Measurements from ENCODE around the gene HELZ2. TPM values are rescaled to one million over a fixed set of nuclear protein-coding genes. Genes with fewer than 3 reads are reported as not detected.
"Not testable (repeated sequence)": the region's sequence is repeated elsewhere in the genome, so short reads cannot be mapped to it uniquely, and the experiment has no call there.

The HELZ2 gene
- polyA plus RNA-seq (2014; cell fraction: cytosol; rRNA removed), result 0.23 and 0.97 TPM in 2 replicates
- polyA plus RNA-seq (2014; cell fraction: nucleus; rRNA removed), result 0.69 and 1.7 TPM in 2 replicates

GRCh38 chr20:63574156-63574828, at the start of gene HELZ2:
Gene HELZ2 (minus strand): TSS chr20:63574239. CDS start chr20:63572385, 1,854 bp downstream.
- no peak for DNase-seq (ENCODE audit: low spot score)

- DNase-seq (ENCODE audit: low spot score), result no peak
Measured at GRCh38 chr20:63622732-63623131, 48.7 kb upstream of the HELZ2 start.

- DNase-seq (ENCODE audit: low spot score), result no peak
Measured at GRCh38 chr20:63622096-63622495, 48.1 kb upstream of the HELZ2 start.

- no peak for DNase-seq (ENCODE audit: low spot score)
Measured at GRCh38 chr20:63620991-63621390, 47.0 kb upstream of the HELZ2 start.

GRCh38 chr20:63619505-63619904, 45.5 kb upstream of the HELZ2 start:
- no peak for DNase-seq (ENCODE audit: low spot score)

GRCh38 chr20:63619086-63619485, 45.0 kb upstream of the HELZ2 start:
- no peak for DNase-seq (ENCODE audit: low spot score)

GRCh38 chr20:63618291-63618980, 44.4 kb upstream of the HELZ2 start:
- no peak for DNase-seq (ENCODE audit: low spot score)

GRCh38 chr20:63617876-63618265, 43.8 kb upstream of the HELZ2 start:
- DNase-seq (ENCODE audit: low spot score), result no peak

- DNase-seq (ENCODE audit: low spot score), result no peak
Measured at GRCh38 chr20:63617092-63617875, 43.2 kb upstream of the HELZ2 start.

GRCh38 chr20:63613863-63614594, 40.0 kb upstream of the HELZ2 start:
- DNase-seq (ENCODE audit: low spot score), result not testable (repeated sequence)

- no peak for DNase-seq (ENCODE audit: low spot score)
Measured at GRCh38 chr20:63612276-63612931, 38.4 kb upstream of the HELZ2 start.

GRCh38 chr20:63611646-63612045, 37.6 kb upstream of the HELZ2 start:
- no peak for DNase-seq (ENCODE audit: low spot score)

- DNase-seq (ENCODE audit: low spot score), result no peak
Measured at GRCh38 chr20:63610581-63611435, 36.8 kb upstream of the HELZ2 start.

GRCh38 chr20:63606686-63607085, 32.6 kb upstream of the HELZ2 start:
- no peak for DNase-seq (ENCODE audit: low spot score)

GRCh38 chr20:63602321-63602720, 28.3 kb upstream of the HELZ2 start:
- no peak for DNase-seq (ENCODE audit: low spot score)

- DNase-seq (ENCODE audit: low spot score), result not testable (repeated sequence)
Measured at GRCh38 chr20:63601679-63602078, 27.6 kb upstream of the HELZ2 start.

- no peak for DNase-seq (ENCODE audit: low spot score)
Measured at GRCh38 chr20:63599396-63600050, 25.5 kb upstream of the HELZ2 start.

GRCh38 chr20:63598479-63599395, 24.7 kb upstream of the HELZ2 start:
- DNase-seq (ENCODE audit: low spot score), result no peak

All from SK-N-DZ (cell line).